Suprapubic skin (tissue), 4 donors: Measurements from ENCODE around the gene PRKN. TPM values are rescaled to one million over a fixed set of nuclear protein-coding genes. Genes with fewer than 3 reads are reported as not detected.

Experiments used
- DNase-seq, 2 donors: peaks; one replicate each; pipeline ENCODE4 v3.0.0-alpha.2; 2019; ENCODE audit warnings: low spot score in 2 of 2
- H3K27ac ChIP-seq: fragments of 200-600 bp; sonication (generic); one replicate; pipeline ENCODE4 v1.5.1; 2019
- H3K27me3 ChIP-seq: fragments of 200-600 bp; sonication (generic); one replicate; pipeline ENCODE4 v1.5.1; 2019
- H3K36me3 ChIP-seq: fragments of 200-600 bp; sonication (generic); one replicate; pipeline ENCODE4 v1.5.1; 2019
- H3K4me1 ChIP-seq: fragments of 200-600 bp; sonication (generic); one replicate; pipeline ENCODE4 v1.5.1; 2019
- H3K4me3 ChIP-seq: fragments of 200-600 bp; sonication (generic); one replicate; pipeline ENCODE4 v1.5.1; 2019; ENCODE audit warnings: mild to moderate bottlenecking
- H3K9me3 ChIP-seq: fragments of 200-600 bp; sonication (generic); one replicate; pipeline ENCODE4 v1.5.1; 2019
- EP300 ChIP-seq: sonication (generic); formaldehyde crosslinking; IDR thresholded peaks from one replicate; pipeline ENCODE4 v1.6.1; 2017; ENCODE audit warnings: antibody characterized with exemption
- POLR2A ChIP-seq, 2 donors: fragments of 450-650 bp; IDR thresholded peaks; one replicate each; pipeline ENCODE4 v1.6.1; 2017; ENCODE audit warnings: antibody characterized with exemption in 2 of 2, mild to moderate bottlenecking in 2 of 2, moderate library complexity in 2 of 2
- POLR2AphosphoS5 ChIP-seq, 3 donors: sonication (generic); formaldehyde crosslinking; IDR thresholded peaks; one replicate each; pipeline ENCODE4 v1.6.1; 2017; ENCODE audit warnings: antibody characterized with exemption in 3 of 3
- WGBS: methylation state at CpG from one replicate; pipeline ENCODE4 v1.1.5; 2018; 5-methylcytosine and 5-hydroxymethylcytosine counted together
- total RNA-seq, 4 donors: library from RNA; depleted of rRNA; stranded (reverse); fragments of >200 nt; gene quantifications; one replicate each; pipeline ENCODE4 v1.1.0, GENCODE V29; 2016
- TF ChIP-seq, protein P1 (sequence below), 2 donors: fragments of 200-600 bp in 1 of 2; fragments of 450-650 bp in 1 of 2; sonication (generic) in 1 of 2; IDR thresholded peaks; one replicate each; pipeline ENCODE4 v1.5.1; 2016 to 2019; ENCODE audit warnings: antibody characterized with exemption in 2 of 2, mild to moderate bottlenecking in 1 of 2, moderate library complexity in 1 of 2

The PRKN gene
- total RNA-seq, 4 donors from 2014 or later: 7.2 to 22.8 (median 14.4) TPM

DNA sequence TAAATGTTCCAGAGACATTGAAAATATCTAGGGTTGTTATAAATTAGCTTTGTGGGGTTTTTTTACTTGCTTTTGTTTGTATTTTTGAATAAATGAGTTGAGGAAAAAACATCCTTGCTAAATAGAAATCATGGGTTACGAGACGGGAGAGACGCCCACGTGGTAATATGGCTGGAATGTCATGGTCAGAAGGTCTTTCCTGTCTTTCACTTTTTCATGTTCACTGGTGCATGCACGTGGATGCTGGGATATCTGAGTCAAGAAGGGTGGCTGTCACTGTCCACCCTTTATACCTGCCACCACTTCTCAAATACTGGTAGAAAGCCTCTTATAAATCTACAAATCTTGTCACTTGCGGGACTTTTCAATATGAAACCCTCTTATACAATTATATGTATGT, 1195.0 kb downstream of the PRKN start:
- Histone ChIP-seq H3K27me3 (no peaks in the 10 kb centered on the region), H3K27ac (no peak overlapping the region), H3K4me3 (no peak overlapping the region), H3K9me3 (no peaks in the 10 kb centered on the region), H3K36me3 (no peaks in the 10 kb centered on the region), H3K4me1 (no peaks in the 10 kb centered on the region)
- no peak for DNase-seq
- TF ChIP-seq, protein P1, sequence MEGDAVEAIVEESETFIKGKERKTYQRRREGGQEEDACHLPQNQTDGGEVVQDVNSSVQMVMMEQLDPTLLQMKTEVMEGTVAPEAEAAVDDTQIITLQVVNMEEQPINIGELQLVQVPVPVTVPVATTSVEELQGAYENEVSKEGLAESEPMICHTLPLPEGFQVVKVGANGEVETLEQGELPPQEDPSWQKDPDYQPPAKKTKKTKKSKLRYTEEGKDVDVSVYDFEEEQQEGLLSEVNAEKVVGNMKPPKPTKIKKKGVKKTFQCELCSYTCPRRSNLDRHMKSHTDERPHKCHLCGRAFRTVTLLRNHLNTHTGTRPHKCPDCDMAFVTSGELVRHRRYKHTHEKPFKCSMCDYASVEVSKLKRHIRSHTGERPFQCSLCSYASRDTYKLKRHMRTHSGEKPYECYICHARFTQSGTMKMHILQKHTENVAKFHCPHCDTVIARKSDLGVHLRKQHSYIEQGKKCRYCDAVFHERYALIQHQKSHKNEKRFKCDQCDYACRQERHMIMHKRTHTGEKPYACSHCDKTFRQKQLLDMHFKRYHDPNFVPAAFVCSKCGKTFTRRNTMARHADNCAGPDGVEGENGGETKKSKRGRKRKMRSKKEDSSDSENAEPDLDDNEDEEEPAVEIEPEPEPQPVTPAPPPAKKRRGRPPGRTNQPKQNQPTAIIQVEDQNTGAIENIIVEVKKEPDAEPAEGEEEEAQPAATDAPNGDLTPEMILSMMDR (IDR thresholded peaks at IDR 0.05): no peak
- TF ChIP-seq POLR2AphosphoS5 (IDR thresholded peaks at IDR 0.05) (no peak), EP300 (no peak), POLR2A (IDR thresholded peaks at IDR 0.05) (no peak)
- WGBS: 92% methylated on average over 6 of the region's 6 CpGs

DNA sequence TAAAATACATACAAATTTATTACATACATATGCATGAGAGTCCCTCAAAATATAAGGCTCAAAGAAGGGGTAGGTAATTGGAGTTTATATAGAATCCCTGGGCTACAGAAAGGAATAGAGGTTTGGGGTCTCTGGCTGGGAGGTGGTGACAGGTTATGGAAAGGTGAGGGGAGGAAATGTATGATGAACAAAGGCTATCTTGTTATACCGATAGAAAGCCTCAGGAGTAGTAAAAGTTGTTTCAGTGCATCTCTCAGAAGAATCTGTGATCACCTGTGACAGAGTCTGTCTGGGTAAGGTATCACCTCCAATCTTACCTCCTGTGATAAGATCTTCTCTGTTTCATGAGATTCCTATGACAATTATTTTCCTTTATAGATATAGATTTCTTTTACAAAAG, 1200.8 kb downstream of the PRKN start:
- no peak for DNase-seq
- H3K9me3 ChIP-seq: no peaks in the 10 kb centered on the region

DNA sequence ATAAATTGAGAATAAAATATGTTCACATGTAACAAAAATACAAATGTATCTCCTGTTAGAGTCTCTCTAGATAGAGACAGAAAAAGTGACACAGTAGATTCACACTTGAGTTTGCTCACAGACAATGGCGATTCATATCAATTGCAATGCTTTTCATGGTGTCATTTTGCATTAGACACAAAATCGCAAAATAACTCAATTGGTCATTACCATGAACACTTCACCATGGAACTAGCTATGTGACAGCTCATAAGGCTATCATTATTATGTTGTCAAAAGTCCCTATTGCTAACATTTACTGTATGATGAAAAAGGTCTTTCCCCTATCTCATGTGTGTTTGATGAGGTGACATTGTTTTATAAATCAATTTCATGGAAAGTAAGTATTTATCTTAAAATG, 1204.2 kb downstream of the PRKN start:
- 89% methylated on average over 2 of the region's 2 CpGs for WGBS
- H3K4me1 ChIP-seq: no peaks in the 10 kb centered on the region
- H3K36me3 ChIP-seq: no peaks in the 10 kb centered on the region
- no peak overlapping the region for H3K27ac ChIP-seq
- no peaks in the 10 kb centered on the region for H3K27me3 ChIP-seq
- no peaks in the 10 kb centered on the region for H3K9me3 ChIP-seq
- no peak for DNase-seq
- no peak overlapping the region for H3K4me3 ChIP-seq
- no peak for TF ChIP-seq EP300
- no peak for TF ChIP-seq POLR2A (IDR thresholded peaks at IDR 0.05)
- TF ChIP-seq, protein P1 (IDR thresholded peaks at IDR 0.05): no peak
- no peak for TF ChIP-seq POLR2AphosphoS5 (IDR thresholded peaks at IDR 0.05)

More for the DNA sequence above, 1200.8 kb downstream of the PRKN start:
- no peaks in the 10 kb centered on the region for H3K27me3 ChIP-seq
- no peaks in the 10 kb centered on the region for H3K36me3 ChIP-seq
- H3K27ac ChIP-seq: no peak overlapping the region
- TF ChIP-seq POLR2A (IDR thresholded peaks at IDR 0.05) (no peak), POLR2AphosphoS5 (IDR thresholded peaks at IDR 0.05) (no peak), EP300 (no peak)
- TF ChIP-seq, protein P1 (IDR thresholded peaks at IDR 0.05): no peak
- no peaks in the 10 kb centered on the region for H3K4me1 ChIP-seq
- H3K4me3 ChIP-seq: no peak overlapping the region
- WGBS: 100% methylated on average over 1 of the region's 1 CpG

DNA sequence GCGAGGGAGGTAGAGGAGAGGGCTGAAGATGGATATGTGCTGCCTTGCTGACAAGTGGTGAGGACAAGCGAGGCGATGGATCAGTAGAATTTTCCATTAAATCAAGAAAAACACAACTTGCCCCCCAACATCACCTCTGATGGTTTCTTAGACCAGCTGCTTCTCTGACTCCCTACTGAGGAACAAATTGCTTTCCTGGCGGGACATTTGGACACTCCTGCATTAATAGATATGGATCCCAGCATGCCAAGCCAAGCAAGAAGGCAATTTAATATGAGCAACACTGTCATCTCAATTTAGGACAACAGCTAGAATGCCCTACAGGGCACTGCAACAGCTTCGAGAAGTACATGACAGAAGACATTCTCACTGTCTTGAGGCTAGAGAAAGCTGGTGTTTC, 1205.3 kb downstream of the PRKN start:
- WGBS: 94% methylated on average over 5 of the region's 5 CpGs
- no peak for DNase-seq
- Histone ChIP-seq H3K27me3 (no peaks in the 10 kb centered on the region), H3K36me3 (no peaks in the 10 kb centered on the region), H3K4me3 (no peak overlapping the region), H3K9me3 (no peaks in the 10 kb centered on the region), H3K27ac (no peak overlapping the region), H3K4me1 (no peaks in the 10 kb centered on the region)
- TF ChIP-seq POLR2AphosphoS5 (IDR thresholded peaks at IDR 0.05) (no peak), POLR2A (IDR thresholded peaks at IDR 0.05) (no peak), EP300 (no peak)
- TF ChIP-seq, protein P1 (IDR thresholded peaks at IDR 0.05): no peak

DNA sequence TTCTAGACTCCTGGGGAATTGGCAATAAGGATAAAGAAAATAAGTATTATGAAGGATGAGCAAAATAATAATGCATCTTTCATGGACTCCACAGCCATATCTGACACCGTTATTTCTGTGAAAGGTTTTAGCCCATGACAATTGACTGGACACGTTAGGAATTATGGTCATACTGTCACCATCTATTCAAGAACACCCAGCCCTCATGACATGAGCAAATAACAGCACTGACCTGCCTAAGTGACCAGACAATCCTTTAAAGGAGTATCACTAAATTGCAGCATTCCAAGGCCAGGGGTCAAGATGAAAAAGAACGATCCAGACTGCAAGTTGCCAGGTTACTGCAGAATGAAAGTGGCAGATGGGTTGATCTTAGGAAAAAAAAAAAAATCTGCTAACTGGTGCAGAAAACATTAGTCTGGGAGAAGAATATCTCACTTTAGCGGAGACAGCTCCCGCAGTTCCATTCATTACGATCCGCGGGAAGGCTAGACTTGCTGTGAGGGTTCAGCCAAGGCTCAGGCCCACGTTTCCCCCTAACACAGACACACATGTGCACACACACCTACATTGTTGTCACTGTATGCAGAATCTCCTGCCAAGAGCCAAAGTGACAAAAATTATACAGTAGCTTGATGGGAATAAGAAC, 1216.0 kb downstream of the PRKN start:
- H3K27me3 ChIP-seq: no peaks in the 10 kb centered on the region
- no peaks in the 10 kb centered on the region for H3K36me3 ChIP-seq
- H3K4me3 ChIP-seq: no peak overlapping the region
- H3K27ac ChIP-seq: no peak overlapping the region
- H3K4me1 ChIP-seq: no peaks in the 10 kb centered on the region
- WGBS: 70% methylated on average over 9 of the region's 9 CpGs
- DNase-seq: no peak
- no peak for TF ChIP-seq EP300
- no peak for TF ChIP-seq POLR2AphosphoS5 (IDR thresholded peaks at IDR 0.05)
- TF ChIP-seq, protein P1 (IDR thresholded peaks at IDR 0.05): no peak
- no peak for TF ChIP-seq POLR2A (IDR thresholded peaks at IDR 0.05)
- H3K9me3 ChIP-seq: no peaks in the 10 kb centered on the region
